Measurements from ENCODE around the gene SNX9. TPM values are rescaled to one million over a fixed set of nuclear protein-coding genes. Genes with fewer than 3 reads are reported as not detected.

The SNX9 gene
- polyA plus RNA-seq, 4 donors, result 36.4 to 57.8 (median 51.3) TPM

DNA sequence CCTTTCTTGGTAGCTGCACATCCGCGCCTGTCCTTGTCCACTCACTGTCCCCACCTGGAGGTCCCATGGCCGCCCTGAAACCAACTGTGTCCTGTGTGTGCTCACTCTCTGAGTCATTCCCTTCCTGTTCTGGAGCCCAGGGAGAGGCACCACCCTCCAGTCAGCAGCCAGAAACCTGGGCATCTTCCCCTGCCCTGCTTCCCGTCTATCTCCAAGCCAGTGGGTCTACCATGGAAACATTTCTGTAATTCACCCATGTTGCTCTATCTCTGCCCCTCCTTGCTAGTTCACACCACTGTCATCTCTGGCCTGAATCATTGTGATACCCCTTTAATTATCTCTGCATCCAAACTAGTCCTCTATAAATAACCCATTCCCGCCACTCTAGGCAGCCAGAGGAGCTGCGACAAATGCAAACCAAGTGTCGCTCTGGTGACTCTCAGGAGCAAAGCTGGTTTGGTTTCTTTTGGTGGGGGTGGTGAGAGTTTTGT is 129.9 kb downstream of the SNX9 start:
- DNase-seq (peak in 1 of 2 donors; percentile 57), FAIRE-seq (no peak)
- no peaks in the 10 kb centered on the region for H3K36me3 ChIP-seq (ENCODE audit: control insufficient read depth in 3 of 3, insufficient read depth in 2 of 3, low read depth in 1 of 3, low read length in 3 of 3)
- peaks cover 0 to 8% of the 10 kb centered on the region in 2 donors for H3K9me3 ChIP-seq (ENCODE audit: control insufficient read depth in 2 of 2, insufficient read depth in 1 of 2, low read depth in 1 of 2, low read length in 1 of 2)
- H3K4me3 ChIP-seq (ENCODE audit: low read depth in 1 of 3, low read length in 3 of 3), result no peak overlapping the region
- peak overlapping the region; percentile 99 for H3K27ac ChIP-seq (ENCODE audit: low read depth in 1 of 3, low read length in 2 of 3)
- H3K4me1 ChIP-seq (ENCODE audit: control insufficient read depth in 3 of 3, insufficient read depth in 2 of 3, low read depth in 1 of 3, low read length in 2 of 3), result peaks cover 0 to 38% (median 0%) of the 10 kb centered on the region in 3 donors
- no peaks in the 10 kb centered on the region for H3K27me3 ChIP-seq (ENCODE audit: control insufficient read depth in 3 of 3, insufficient read depth in 3 of 3, low read length in 3 of 3)
- WGBS, 3 donors, result 47 to 63% (median 51%) methylated on average over 7 of the region's 7 CpGs

DNA sequence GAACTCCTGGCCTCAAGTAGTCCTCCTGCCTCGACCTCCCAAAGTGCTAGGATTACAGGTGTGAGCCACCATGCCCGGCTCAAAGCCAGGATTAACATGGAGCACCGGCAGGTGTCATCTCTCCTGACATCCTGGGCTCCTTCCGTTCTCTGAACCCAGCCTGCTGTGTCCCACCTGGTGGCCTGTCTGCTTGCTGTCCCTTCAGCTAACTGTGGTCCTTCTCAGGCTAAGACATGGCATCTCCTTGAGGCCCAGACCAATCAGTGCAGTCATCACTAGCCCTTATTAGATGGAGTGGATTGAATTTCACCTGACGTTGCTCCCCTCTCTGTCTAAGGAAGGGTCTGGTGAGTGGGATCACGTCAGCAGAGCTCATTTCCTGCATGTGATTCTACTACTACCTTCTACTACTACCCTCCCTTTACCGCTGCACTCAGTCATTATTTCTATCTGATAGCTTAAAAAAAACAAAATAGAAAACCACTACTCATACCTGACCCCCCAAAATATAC is 130.6 kb downstream of the SNX9 start:
- peaks cover 0 to 38% (median 0%) of the 10 kb centered on the region in 3 donors for H3K4me1 ChIP-seq (ENCODE audit: control insufficient read depth in 3 of 3, insufficient read depth in 2 of 3, low read depth in 1 of 3, low read length in 2 of 3)
- H3K9me3 ChIP-seq (ENCODE audit: control insufficient read depth in 2 of 2, insufficient read depth in 1 of 2, low read depth in 1 of 2, low read length in 1 of 2), result peaks cover 0 to 14% of the 10 kb centered on the region in 2 donors
- no peaks in the 10 kb centered on the region for H3K27me3 ChIP-seq (ENCODE audit: control insufficient read depth in 3 of 3, insufficient read depth in 3 of 3, low read length in 3 of 3)
- 16 to 46% (median 29%) methylated on average over 7 of the region's 7 CpGs for WGBS, 3 donors
- peak overlapping the region; percentile 99 for H3K27ac ChIP-seq (ENCODE audit: low read depth in 1 of 3, low read length in 2 of 3)
- H3K36me3 ChIP-seq (ENCODE audit: control insufficient read depth in 3 of 3, insufficient read depth in 2 of 3, low read depth in 1 of 3, low read length in 3 of 3), result no peaks in the 10 kb centered on the region
- DNase-seq (no peak), FAIRE-seq (no peak)
- peak overlapping the region in 1 of 3 donors; percentile 17 for H3K4me3 ChIP-seq (ENCODE audit: low read depth in 1 of 3, low read length in 3 of 3)

DNA sequence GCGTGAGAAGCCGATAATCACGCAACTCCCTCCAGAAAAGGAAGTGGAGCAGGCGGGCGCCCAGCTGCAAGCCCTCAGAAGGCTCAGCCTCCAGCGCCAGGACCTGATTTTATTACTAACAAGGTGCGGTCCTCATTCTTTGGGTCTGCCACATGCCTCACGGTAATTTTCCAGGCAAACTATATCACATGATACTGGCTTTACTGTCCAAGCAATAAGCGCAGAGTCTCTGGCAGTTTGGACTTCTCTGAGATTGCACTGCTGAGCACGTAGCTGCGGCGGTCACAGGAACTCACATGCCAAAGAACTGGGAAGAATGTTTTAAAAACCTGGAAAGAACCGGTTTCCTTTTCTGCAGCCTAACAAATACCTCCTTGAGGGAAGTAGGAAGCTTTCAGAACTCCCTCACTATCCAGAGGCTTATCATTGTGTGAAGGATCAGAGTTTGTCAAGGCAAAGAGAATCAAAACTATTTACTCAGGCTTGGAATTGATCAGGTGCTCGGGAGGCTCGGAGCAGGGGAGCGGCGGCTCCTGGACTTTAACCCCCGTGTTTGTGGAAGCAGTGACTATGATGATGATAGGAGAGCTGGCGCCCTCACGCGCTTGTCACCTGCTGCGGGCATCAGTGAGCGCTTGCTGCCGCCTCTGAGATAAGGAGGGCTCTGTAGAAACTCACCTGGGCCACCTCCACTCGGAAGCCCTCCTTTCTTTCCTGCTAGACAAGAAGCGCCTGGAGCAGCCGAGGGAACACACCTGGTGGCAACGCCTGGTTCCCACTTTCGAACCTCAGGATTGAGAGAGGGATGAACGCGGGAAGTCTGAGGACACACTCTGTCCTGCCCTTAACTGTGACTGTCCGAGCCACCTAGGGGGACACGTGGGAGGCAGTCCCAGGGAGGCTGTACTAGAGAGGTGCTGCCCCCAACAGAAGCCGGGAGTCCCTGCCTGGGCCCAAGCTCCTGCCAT is 131.4 kb downstream of the SNX9 start:
- peak overlapping the region; percentile 99 for H3K27ac ChIP-seq (ENCODE audit: low read depth in 1 of 3, low read length in 2 of 3)
- no peak for FAIRE-seq
- H3K27me3 ChIP-seq (ENCODE audit: control insufficient read depth in 3 of 3, insufficient read depth in 3 of 3, low read length in 3 of 3), result no peaks in the 10 kb centered on the region
- 8 to 41% (median 27%) methylated on average over 33 to 34 of the region's 34 CpGs for WGBS, 3 donors
- H3K4me3 ChIP-seq (ENCODE audit: low read depth in 1 of 3, low read length in 3 of 3), result peak overlapping the region in 2 of 3 donors; percentile 18 to 22
- H3K9me3 ChIP-seq (ENCODE audit: control insufficient read depth in 2 of 2, insufficient read depth in 1 of 2, low read depth in 1 of 2, low read length in 1 of 2), result peaks cover 0 to 17% of the 10 kb centered on the region in 2 donors
- DNase-seq, result peak; percentile 98
- peaks cover 0 to 38% (median 0%) of the 10 kb centered on the region in 3 donors for H3K4me1 ChIP-seq (ENCODE audit: control insufficient read depth in 3 of 3, insufficient read depth in 2 of 3, low read depth in 1 of 3, low read length in 2 of 3)
- no peaks in the 10 kb centered on the region for H3K36me3 ChIP-seq (ENCODE audit: control insufficient read depth in 3 of 3, insufficient read depth in 2 of 3, low read depth in 1 of 3, low read length in 3 of 3)

DNA sequence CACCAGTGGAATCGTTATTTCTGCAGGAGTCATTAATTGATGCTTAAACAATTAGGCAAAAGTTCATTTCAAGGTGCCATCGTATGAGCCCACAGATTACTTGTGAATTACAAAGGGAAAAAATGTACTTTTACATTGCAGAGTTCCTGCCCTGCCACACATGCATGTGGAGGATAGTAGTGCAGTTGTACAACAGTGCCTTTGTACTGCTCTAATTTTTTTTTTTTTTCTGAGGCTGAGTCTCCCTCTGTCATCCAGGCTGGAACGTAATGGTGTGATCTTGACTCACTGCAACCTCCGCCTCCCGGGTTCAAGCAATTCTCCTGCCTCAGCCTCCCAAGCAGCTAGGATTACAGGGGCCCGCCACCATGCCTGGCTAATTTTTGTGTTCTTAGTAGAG is 132.6 kb downstream of the SNX9 start:
- H3K27me3 ChIP-seq (ENCODE audit: control insufficient read depth in 3 of 3, insufficient read depth in 3 of 3, low read length in 3 of 3), result no peaks in the 10 kb centered on the region
- no peak for FAIRE-seq
- no peaks in the 10 kb centered on the region for H3K36me3 ChIP-seq (ENCODE audit: control insufficient read depth in 3 of 3, insufficient read depth in 2 of 3, low read depth in 1 of 3, low read length in 3 of 3)
- WGBS, 3 donors, result 66 to 79% (median 75%) methylated on average over 6 of the region's 6 CpGs
- H3K27ac ChIP-seq (ENCODE audit: low read depth in 1 of 3, low read length in 2 of 3), result peak overlapping the region in 1 of 3 donors; percentile 99
- no peak for DNase-seq
- H3K4me3 ChIP-seq (ENCODE audit: low read depth in 1 of 3, low read length in 3 of 3), result no peak overlapping the region
- H3K9me3 ChIP-seq (ENCODE audit: control insufficient read depth in 2 of 2, insufficient read depth in 1 of 2, low read depth in 1 of 2, low read length in 1 of 2), result peaks cover 0 to 24% of the 10 kb centered on the region in 2 donors
- peaks cover 0 to 38% (median 0%) of the 10 kb centered on the region in 3 donors for H3K4me1 ChIP-seq (ENCODE audit: control insufficient read depth in 3 of 3, insufficient read depth in 2 of 3, low read depth in 1 of 3, low read length in 2 of 3)

DNA sequence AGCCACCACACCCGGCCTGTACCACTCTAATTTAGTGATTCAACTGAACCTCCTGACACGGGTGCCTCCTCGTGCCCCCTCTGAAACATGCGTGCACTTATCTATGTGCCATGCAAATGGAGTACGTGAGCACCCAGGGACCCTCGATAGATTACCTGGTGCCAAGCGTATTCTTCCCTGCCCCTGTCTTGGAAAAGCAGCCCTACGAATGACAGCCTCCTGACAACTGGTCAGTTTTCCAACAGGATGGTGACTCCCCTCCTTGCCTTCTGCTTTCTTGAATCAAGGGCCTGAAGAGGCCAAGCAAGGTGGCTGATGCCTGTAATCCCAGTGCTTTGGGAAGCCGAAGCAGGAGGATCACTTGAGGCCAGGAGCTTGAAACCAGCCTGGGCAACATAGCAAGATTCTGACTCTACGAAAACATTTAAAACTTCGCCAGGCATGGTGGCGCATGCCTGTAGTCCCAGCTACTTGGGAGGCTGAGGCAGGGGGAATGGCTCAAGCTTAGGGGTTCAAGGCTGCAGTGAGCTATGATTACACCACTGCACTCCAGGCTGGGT is 133.2 kb downstream of the SNX9 start:
- no peaks in the 10 kb centered on the region for H3K27me3 ChIP-seq (ENCODE audit: control insufficient read depth in 3 of 3, insufficient read depth in 3 of 3, low read length in 3 of 3)
- peaks cover 0 to 38% (median 0%) of the 10 kb centered on the region in 3 donors for H3K4me1 ChIP-seq (ENCODE audit: control insufficient read depth in 3 of 3, insufficient read depth in 2 of 3, low read depth in 1 of 3, low read length in 2 of 3)
- FAIRE-seq, result no peak
- DNase-seq, result no peak
- no peaks in the 10 kb centered on the region for H3K36me3 ChIP-seq (ENCODE audit: control insufficient read depth in 3 of 3, insufficient read depth in 2 of 3, low read depth in 1 of 3, low read length in 3 of 3)
- peaks cover 0 to 24% of the 10 kb centered on the region in 2 donors for H3K9me3 ChIP-seq (ENCODE audit: control insufficient read depth in 2 of 2, insufficient read depth in 1 of 2, low read depth in 1 of 2, low read length in 1 of 2)
- no peak overlapping the region for H3K27ac ChIP-seq (ENCODE audit: low read depth in 1 of 3, low read length in 2 of 3)
- no peak overlapping the region for H3K4me3 ChIP-seq (ENCODE audit: low read depth in 1 of 3, low read length in 3 of 3)
- WGBS, 3 donors, result 72 to 92% (median 92%) methylated on average over 12 of the region's 12 CpGs

DNA sequence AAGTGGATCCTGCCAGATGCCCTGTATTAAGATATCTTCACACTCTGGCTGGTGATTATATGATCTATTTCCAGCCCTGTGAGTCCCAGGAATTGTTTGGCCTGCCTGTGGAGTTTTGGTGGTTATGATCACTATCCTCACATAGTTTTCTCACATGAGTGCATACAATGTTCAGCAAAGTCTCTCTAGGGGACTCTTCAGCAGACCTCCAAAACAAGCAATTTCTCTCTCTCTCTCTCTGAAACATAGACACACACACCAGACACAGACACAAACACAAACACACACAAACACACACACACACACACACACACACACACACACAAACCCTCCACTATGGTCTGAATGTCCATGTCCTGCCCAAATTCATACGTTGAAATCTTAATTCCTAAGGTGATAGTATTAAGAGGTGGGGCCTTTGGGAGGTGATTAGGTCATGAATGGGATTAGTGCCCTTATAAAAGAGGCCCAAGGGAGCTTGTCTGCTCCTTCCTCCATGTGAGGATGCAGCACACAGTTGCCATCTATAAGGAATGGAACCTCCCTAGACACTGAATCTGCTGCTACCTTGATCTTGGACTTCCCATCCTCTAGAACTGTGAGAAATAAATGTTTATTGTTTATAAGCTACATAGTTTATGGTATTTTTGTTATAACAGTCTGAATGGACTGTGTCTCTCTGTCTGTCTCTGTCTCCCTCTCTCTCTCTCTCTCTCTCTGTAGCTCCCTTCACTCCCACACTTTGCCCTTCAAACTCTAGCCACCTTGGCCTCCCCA is 136.6 kb downstream of the SNX9 start:
- H3K4me1 ChIP-seq (ENCODE audit: control insufficient read depth in 3 of 3, insufficient read depth in 2 of 3, low read depth in 1 of 3, low read length in 2 of 3), result peaks cover 0 to 15% (median 0%) of the 10 kb centered on the region in 3 donors
- no peak overlapping the region for H3K27ac ChIP-seq (ENCODE audit: low read depth in 1 of 3, low read length in 2 of 3)
- DNase-seq (no peak), FAIRE-seq (no peak)
- 81 to 94% (median 94%) methylated on average over 1 of the region's 1 CpG for WGBS, 3 donors
- no peak overlapping the region for H3K4me3 ChIP-seq (ENCODE audit: low read depth in 1 of 3, low read length in 3 of 3)
- peaks cover 0 to 24% of the 10 kb centered on the region in 2 donors for H3K9me3 ChIP-seq (ENCODE audit: control insufficient read depth in 2 of 2, insufficient read depth in 1 of 2, low read depth in 1 of 2, low read length in 1 of 2)
- H3K27me3 ChIP-seq (ENCODE audit: control insufficient read depth in 3 of 3, insufficient read depth in 3 of 3, low read length in 3 of 3), result no peaks in the 10 kb centered on the region
- no peaks in the 10 kb centered on the region for H3K36me3 ChIP-seq (ENCODE audit: control insufficient read depth in 3 of 3, insufficient read depth in 2 of 3, low read depth in 1 of 3, low read length in 3 of 3)

DNA sequence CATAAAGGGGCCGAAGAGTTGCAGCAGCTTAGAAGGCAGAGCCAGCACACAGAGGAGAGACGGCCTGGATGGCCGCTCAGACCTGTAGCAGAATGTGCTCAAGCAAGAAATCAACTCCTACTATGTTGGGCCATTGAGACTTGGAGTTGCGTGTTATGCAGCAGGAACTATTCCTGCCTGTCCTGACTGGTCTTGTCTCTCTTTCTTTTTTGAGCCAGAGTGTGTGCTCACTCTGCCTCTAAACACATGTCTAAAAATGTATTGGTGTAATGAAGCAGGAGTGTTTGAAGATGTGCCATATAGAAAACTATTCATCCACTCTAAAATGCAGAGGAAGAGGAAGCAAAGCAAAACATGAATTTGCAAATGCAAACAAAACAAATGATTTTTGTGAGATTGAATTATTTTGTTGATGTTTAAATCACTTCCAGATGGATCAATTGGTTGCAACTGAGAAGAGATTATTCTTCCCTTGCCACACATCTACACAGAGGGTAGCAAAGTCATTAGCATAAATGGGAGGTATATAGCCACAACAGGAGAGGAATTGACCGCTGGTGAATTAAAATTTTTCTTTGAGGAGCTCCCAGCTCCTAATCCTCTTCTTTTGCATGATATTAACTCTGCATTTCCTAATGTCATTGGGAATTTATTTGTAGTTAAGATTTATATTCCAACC is 138.2 kb downstream of the SNX9 start:
- H3K27ac ChIP-seq (ENCODE audit: low read depth in 1 of 3, low read length in 2 of 3), result no peak overlapping the region
- 87 to 95% (median 94%) methylated on average over 5 of the region's 5 CpGs for whole genome bisulfite sequencing, 3 donors
- no peaks in the 10 kb centered on the region for H3K27me3 ChIP-seq (ENCODE audit: control insufficient read depth in 3 of 3, insufficient read depth in 3 of 3, low read length in 3 of 3)
- no peaks in the 10 kb centered on the region for H3K36me3 ChIP-seq (ENCODE audit: control insufficient read depth in 3 of 3, insufficient read depth in 2 of 3, low read depth in 1 of 3, low read length in 3 of 3)
- DNase-seq, result no peak
- H3K9me3 ChIP-seq (ENCODE audit: control insufficient read depth in 2 of 2, insufficient read depth in 1 of 2, low read depth in 1 of 2, low read length in 1 of 2), result peaks cover 0 to 30% of the 10 kb centered on the region in 2 donors
- FAIRE-seq, result no peak
- H3K4me3 ChIP-seq (ENCODE audit: low read depth in 1 of 3, low read length in 3 of 3), result no peak overlapping the region
- peaks cover 0 to 12% (median 0%) of the 10 kb centered on the region in 3 donors for H3K4me1 ChIP-seq (ENCODE audit: control insufficient read depth in 3 of 3, insufficient read depth in 2 of 3, low read depth in 1 of 3, low read length in 2 of 3)
